GM12878 (cell line): ENCODE results near the gene ZYG11A. TPM values are rescaled to one million over a fixed set of nuclear protein-coding genes. Genes with fewer than 3 reads are reported as not detected.

Experiments used
- ATAC-seq: fragments of 200-7000 bp; cut with Tn5 transposase; 3 replicates; pipeline ENCODE4 v1.9.1; 2020; ENCODE audit warnings: mild to moderate bottlenecking, moderate library complexity
- BruUV-seq: library from RNA; stranded (reverse); fragments of 400-500 nt; replicated peaks from 2 replicates; lab custom pipeline; 2021; lab: Mats Ljungman, UMichigan
- CTCF ChIA-PET: fragments of 300-600 bp; sonication (Branson Sonifier 250); formaldehyde crosslinking; extraction: SDS; loops from one replicate; lab custom pipeline; 2021; ENCODE audit warnings: inconsistent platforms; lab: Yijun Ruan, JAX
- POLR2A ChIA-PET: fragments of 350-600 bp; formaldehyde crosslinking; extraction: SDS; loops from one replicate; lab custom pipeline; 2021; ENCODE audit warnings: inconsistent platforms; lab: Charles Lee
- RAD21 ChIA-PET: fragments of 300-600 bp; sonication (Branson Sonifier 250); formaldehyde crosslinking; loops from one replicate; lab custom pipeline; 2023; ENCODE audit warnings: antibody characterized with exemption; ENCODE audit not compliant: unreplicated experiment; lab: Charles Lee
- SMC1A ChIA-PET: fragments of 300-600 bp; sonication (Branson Sonifier 250); formaldehyde crosslinking; loops from one replicate; lab custom pipeline; 2023; ENCODE audit not compliant: unreplicated experiment, uncharacterized antibody; lab: Charles Lee
- DNase-seq: peaks from one replicate; pipeline ENCODE4 v3.0.0-alpha.2; 2011; ENCODE audit warnings: low read depth, low spot score
- FAIRE-seq: peaks from 3 replicates; lab custom pipeline; 2011; peaks lifted over from hg19 to GRCh38; lab: Jason Lieb, UNC
- H2AFZ ChIP-seq: 2 replicates; pipeline ENCODE4 v1.6.0; 2011; ENCODE audit warnings: low read depth, low read length, control low read depth; ENCODE audit not compliant: control insufficient read depth
- H3K27ac ChIP-seq: 2 replicates; pipeline ENCODE4 v1.5.1; 2011; ENCODE audit warnings: control low read depth; ENCODE audit not compliant: control insufficient read depth, insufficient read depth
- H3K27me3 ChIP-seq, 2 experiments: replicated peaks in 1 of 2; 2 replicates each; pipeline versions ENCODE4 v1.6.0 to v1.6.1; 2011; ENCODE audit warnings: low read length in 1 of 2; ENCODE audit not compliant: control insufficient read depth in 2 of 2, insufficient read depth in 2 of 2
- H3K36me3 ChIP-seq, 2 experiments: 2 replicates each; pipeline ENCODE4 v1.5.1; 2011; ENCODE audit warnings: low read length in 1 of 2; ENCODE audit not compliant: control insufficient read depth in 2 of 2, insufficient read depth in 2 of 2
- H3K4me1 ChIP-seq: 2 replicates; pipeline ENCODE4 v1.6.1; 2011; ENCODE audit warnings: mild to moderate bottlenecking, low read length, moderate library complexity, mixed read lengths; ENCODE audit not compliant: control insufficient read depth, insufficient read depth
- H3K4me2 ChIP-seq: 2 replicates; pipeline ENCODE4 v1.6.0; 2011; ENCODE audit warnings: control low read depth; ENCODE audit not compliant: control insufficient read depth, insufficient read depth
- H3K4me3 ChIP-seq: fragments of 200-600 bp; sonication (generic); 2 replicates; pipeline ENCODE4 v1.5.1; 2016
- H3K79me2 ChIP-seq: 2 replicates; pipeline ENCODE4 v1.6.0; 2011; ENCODE audit warnings: low read length; ENCODE audit not compliant: control insufficient read depth, insufficient read depth
- H3K9ac ChIP-seq: 2 replicates; pipeline ENCODE4 v1.8.0; 2011; ENCODE audit warnings: low read length, control low read depth, mixed read lengths; ENCODE audit not compliant: control insufficient read depth, insufficient read depth
- H3K9me3 ChIP-seq: replicated peaks from 3 replicates; pipeline ENCODE4 v1.5.1; 2011; ENCODE audit warnings: mild to moderate bottlenecking, low read length; ENCODE audit not compliant: control insufficient read depth, insufficient read depth
- H4K20me1 ChIP-seq: 2 replicates; pipeline ENCODE4 v1.6.0; 2011; ENCODE audit not compliant: control insufficient read depth, insufficient read depth
- E2F8 ChIP-seq: fragments of 450-650 bp; IDR thresholded peaks from 2 replicates; pipeline ENCODE4 v1.6.1; 2018; ENCODE audit warnings: mild to moderate bottlenecking, low read depth, moderate library complexity; ENCODE audit not compliant: partially characterized antibody
- WGBS: methylation state at CpG from one replicate; pipeline ENCODE4 v1.1.6; 2016; ENCODE audit warnings: low lambda C conversion rate; ENCODE audit not compliant: insufficient replicate concordance, insufficient coverage; ENCODE audit errors: missing lambda C conversion rate; 5-methylcytosine and 5-hydroxymethylcytosine counted together
- in situ Hi-C: fragments of 300-500 bp; cut with MboI; formaldehyde crosslinking; loops from 9 replicates; pipeline ENCODE4 v1.14.3; 2018; ENCODE audit warnings: mixed read lengths
- intact Hi-C: fragments of 100-400 bp; cut with micrococcal nuclease; formaldehyde crosslinking; loops from one replicate; pipeline ENCODE4 v1.14.2; 2022; ENCODE audit not compliant: unreplicated experiment
- polyA plus RNA-seq, 11 experiments: library from polyadenylated mRNA; depleted of rRNA in 4 of 11; unstranded in 6 of 11; stranded (reverse) in 5 of 11; fragments of >200 nt; fragmentation: Nextera tagmentation in 4 of 11; fragmentation: Illumina TruSeq in 1 of 11; extraction: Ambion mirVana in 4 of 11; extraction: Trizol in 1 of 11; gene quantifications; 1 replicate in 1 of 11; 2 replicates in 10 of 11; pipeline versions ENCODE4 v1.2.1 to v1.2.3, GENCODE V29; 2011 to 2016; ENCODE audit warnings: inconsistent platforms in 2 of 11, missing spikeins in 2 of 11, low read depth in 1 of 11
- total RNA-seq, 4 experiments: library from RNA; depleted of rRNA in 3 of 4; stranded (reverse); fragments of >200 nt in 3 of 4; fragmentation: Illumina TruSeq in 1 of 4; extraction: Trizol in 1 of 4; gene quantifications; 2 replicates each; pipeline versions ENCODE4 v1.2.1 to v1.2.3, GENCODE V29; 2013 to 2021

ZYG11A gene
- total and polyA plus RNA-seq, 10 of the 15 experiments (the other 5 are each of a cell fraction or from before 2014, with no cell fraction given), result 0.22 to 6.4 (median 0.68) TPM

DNA sequence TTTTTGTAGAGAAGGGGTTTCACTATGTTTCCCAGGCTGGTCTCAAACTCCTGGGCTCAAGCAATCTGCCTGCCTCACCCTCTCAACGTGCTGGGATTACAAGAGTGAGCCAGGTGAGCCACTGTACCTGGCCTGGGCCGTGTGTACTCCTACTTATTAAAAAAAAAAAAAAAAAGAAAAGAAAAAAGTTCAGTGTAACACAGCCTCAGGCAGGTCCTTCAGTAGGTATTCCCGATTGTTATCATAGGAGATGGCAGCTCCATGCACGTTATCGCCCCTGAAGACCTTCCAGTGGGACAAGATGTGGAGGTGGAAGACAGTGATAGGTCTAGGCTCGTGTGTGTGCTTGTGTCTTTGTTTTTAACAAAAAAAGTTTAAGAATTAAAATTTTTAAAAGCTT lies 75.6 kb downstream of the ZYG11A start:
- no peak for FAIRE-seq

More for the DNA sequence above, 75.6 kb downstream of the ZYG11A start:
- Histone ChIP-seq H3K27me3 (no peaks in the 10 kb centered on the region), H3K9me3 (no peaks in the 10 kb centered on the region), H3K4me1 (no peaks in the 10 kb centered on the region), H2AFZ (no peak overlapping the region), H3K36me3 (no peaks in the 10 kb centered on the region), H3K79me2 (no peaks in the 10 kb centered on the region), H3K27ac (no peak overlapping the region)
- BruUV-seq, result no TSS peak
- ChIA-PET CTCF (interaction anchor here (0.9 to 1.0 kb wide), 3 partner anchors 12 to 14 kb away, joined by 3 read pairs; no protein-coding TSS in a partner anchor), POLR2A (interaction anchor here (0.5 to 0.6 kb wide), 2 partner anchors 34 to 350 kb away, joined by 3 to 4 read pairs; no protein-coding TSS in a partner anchor), SMC1A (interaction anchor here (0.6 to 1.3 kb wide), 2 partner anchors 212 to 263 kb away, joined by 3 to 5 read pairs; no protein-coding TSS in a partner anchor), RAD21 (interaction anchor here (0.6 kb wide), 1 partner anchor 147 kb away, joined by 4 read pairs; no protein-coding TSS in a partner anchor)
- in situ Hi-C loops, result loop anchor here (25.0 kb wide), 1 partner anchor 269 kb away; the partner anchor contains the start of gene CPT2
- no peak for DNase-seq
- no peak for TF ChIP-seq E2F8
- TF ChIP-seq, all 136 proteins: peak for 0
- 90% methylated on average over 5 of the region's 6 CpGs for WGBS
- H4K20me1 ChIP-seq, result no peaks in the 10 kb centered on the region
- H3K9ac ChIP-seq, result no peak overlapping the region
- ATAC-seq, result no peak
- intact Hi-C loops, result no loop called here
- no peak overlapping the region for H3K4me3 ChIP-seq
- H3K4me2 ChIP-seq, result no peak overlapping the region
